GM13977 (cell line): ENCODE measurements around the gene SAMHD1.

Experiments
- DNase-seq: peaks from one replicate; pipeline ENCODE4 v3.0.0; 2012; ENCODE audit warnings: low spot score
- in situ Hi-C: fragments of 300-500 bp; cut with MboI; formaldehyde crosslinking; loops from one replicate; pipeline ENCODE4 v1.12.0; 2022; ENCODE audit warnings: low sequenced_read_pairs, low pct_unique_long_range_greater_than_20kb, mixed read lengths, inconsistent platforms; ENCODE audit not compliant: unreplicated experiment
- TF ChIP-seq, protein P1 (sequence below): IDR thresholded peaks from 2 replicates; pipeline ENCODE4 v1.5.1; 2012; ENCODE audit warnings: mild to moderate bottlenecking, control low read depth; ENCODE audit not compliant: insufficient read depth; ENCODE audit errors: extremely low read depth, missing control alignments

SAMHD1 gene

DNA sequence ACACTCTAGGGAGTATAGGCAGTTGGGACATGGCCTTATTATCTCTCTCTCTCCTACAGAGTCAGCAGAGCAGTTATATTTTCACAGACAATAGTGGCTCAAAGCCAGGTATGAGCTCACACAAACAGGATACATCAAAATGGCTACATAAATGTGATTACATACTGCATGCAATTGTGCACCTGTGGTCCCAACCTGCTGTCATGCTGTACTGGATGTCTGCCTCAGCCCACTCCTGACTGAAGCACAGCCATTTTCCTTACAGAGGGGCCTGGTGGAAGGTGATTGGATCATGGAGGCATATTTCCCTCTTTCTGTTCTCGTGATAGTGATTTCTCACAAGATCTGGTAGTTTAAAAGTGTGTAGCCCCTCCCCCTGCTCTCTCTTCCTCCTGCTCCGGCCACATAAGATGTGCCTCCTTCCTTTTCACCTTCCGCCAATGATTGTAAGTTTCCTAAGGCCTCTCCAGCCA, 37.0 kb upstream of the SAMHD1 start:
- TF ChIP-seq, protein P1, sequence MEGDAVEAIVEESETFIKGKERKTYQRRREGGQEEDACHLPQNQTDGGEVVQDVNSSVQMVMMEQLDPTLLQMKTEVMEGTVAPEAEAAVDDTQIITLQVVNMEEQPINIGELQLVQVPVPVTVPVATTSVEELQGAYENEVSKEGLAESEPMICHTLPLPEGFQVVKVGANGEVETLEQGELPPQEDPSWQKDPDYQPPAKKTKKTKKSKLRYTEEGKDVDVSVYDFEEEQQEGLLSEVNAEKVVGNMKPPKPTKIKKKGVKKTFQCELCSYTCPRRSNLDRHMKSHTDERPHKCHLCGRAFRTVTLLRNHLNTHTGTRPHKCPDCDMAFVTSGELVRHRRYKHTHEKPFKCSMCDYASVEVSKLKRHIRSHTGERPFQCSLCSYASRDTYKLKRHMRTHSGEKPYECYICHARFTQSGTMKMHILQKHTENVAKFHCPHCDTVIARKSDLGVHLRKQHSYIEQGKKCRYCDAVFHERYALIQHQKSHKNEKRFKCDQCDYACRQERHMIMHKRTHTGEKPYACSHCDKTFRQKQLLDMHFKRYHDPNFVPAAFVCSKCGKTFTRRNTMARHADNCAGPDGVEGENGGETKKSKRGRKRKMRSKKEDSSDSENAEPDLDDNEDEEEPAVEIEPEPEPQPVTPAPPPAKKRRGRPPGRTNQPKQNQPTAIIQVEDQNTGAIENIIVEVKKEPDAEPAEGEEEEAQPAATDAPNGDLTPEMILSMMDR, result no peak
- in situ Hi-C loops, result no loop called here
- no peak for DNase-seq

DNA sequence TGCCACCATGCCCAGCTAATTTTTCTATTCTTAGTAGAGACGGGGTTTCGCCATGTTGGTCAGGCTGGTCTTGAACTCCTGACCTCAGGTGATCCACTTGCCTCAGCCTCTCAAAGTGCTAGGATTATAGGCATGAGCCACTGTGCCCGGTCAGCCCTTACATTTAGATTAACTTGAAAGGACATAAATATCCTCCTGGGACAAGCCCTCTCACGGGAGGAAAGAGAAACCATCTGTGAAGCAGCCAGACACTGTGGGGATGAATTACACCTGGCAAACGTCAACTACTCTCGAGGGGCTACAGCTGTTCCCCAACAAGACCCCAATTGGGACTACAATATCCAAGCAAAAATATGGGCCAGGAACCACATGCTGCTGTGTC, 32.7 kb upstream of the SAMHD1 start:
- TF ChIP-seq, protein P1, result no peak
- no peak for DNase-seq
- in situ Hi-C loops, result no loop called here

DNA sequence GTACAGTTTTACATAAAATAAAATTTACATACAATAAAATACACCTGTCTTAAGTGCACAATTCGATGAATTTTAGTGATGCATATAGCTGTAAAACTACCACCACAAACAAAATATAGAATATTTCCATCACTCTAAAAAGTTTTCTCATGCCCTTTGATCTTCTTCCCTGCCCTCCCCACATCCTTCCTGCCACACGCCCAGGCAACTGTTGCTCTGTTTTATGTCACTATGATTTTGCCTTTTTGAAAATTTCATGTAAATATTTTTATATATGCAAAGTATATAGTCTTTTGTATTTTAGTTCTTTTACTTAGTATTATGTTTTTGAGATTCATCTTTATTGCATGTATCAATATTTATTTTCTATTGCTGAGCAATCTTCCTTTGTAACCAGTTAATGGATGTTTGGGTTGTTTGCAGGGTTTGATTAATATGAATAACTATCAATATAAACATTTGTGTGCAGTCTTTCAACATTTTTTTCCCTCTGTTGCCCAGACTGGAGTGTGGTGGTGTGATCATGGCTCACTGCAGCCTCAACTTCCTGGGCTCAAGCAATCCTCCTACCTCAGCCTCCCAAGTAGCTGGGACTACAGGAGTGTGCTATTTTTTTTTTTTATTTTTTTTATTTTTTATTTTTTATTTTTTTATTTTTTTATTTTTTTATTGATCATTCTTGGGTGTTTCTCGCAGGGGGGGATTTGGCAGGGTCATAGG, 23.8 kb upstream of the SAMHD1 start:
- no peak for DNase-seq
- TF ChIP-seq, protein P1, result no peak
- in situ Hi-C loops, result no loop called here

DNA sequence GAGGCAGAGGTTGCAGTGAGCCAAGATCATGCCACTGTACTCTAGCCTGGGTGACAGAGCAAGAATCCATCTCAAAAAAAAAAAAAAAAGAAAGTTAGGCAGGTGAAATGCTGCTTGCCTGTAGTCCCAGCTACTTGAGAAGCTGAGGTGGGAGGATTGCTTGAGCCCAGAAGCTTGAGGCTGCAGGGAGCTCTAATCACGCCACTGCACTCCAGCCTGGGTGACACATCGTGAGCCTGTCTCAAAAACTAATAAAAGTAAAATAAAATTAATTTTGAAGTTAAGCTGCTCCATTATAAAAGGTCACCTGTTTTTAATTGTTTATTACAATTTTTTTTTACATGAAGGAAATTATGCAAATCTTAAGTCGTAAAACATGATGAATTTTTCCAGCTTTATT, 23.2 kb upstream of the SAMHD1 start:
- in situ Hi-C loops, result no loop called here
- DNase-seq, result no peak
- TF ChIP-seq, protein P1, result no peak

GRCh38 chr20:36971103-36971502, 19.6 kb upstream of the SAMHD1 start:
- in situ Hi-C loops, result no loop called here
- TF ChIP-seq, protein P1, result no peak
- DNase-seq, result no peak

- TF ChIP-seq, protein P1, result no peak
- in situ Hi-C loops, result no loop called here
- no peak for DNase-seq
Measured at GRCh38 chr20:36969478-36970186, 18.1 kb upstream of the SAMHD1 start.
